GM18498 (cell line): ENCODE measurements around the gene AKAP17A.
"Not testable (repeated sequence)": the region's sequence is repeated elsewhere in the genome, so short reads cannot be mapped to it uniquely, and the experiment has no call there.

ENCODE experiments used
- ATAC-seq: cut with Tn5 transposase; IDR thresholded peaks from one replicate; pipeline ENCODE4 v1.9.1; 2021; ENCODE audit warnings: mild to moderate bottlenecking, moderate library complexity; ENCODE audit not compliant: unreplicated experiment

The AKAP17A gene

GRCh38 chrX:1601768-1602085, 10.3 kb downstream of the AKAP17A start:
- ATAC-seq: no peak

- ATAC-seq: no peak
These were observed 10.9 kb downstream of the AKAP17A start for GRCh38 chrX:1602299-1602698.

- ATAC-seq: no peak
These were observed 15.1 kb downstream of the AKAP17A start for GRCh38 chrX:1606496-1606895.

- ATAC-seq: no peak
These were observed 17.9 kb downstream of the AKAP17A start for GRCh38 chrX:1609311-1609710.

- ATAC-seq: no peak
These were observed 18.4 kb downstream of the AKAP17A start for GRCh38 chrX:1609762-1610161.

DNA sequence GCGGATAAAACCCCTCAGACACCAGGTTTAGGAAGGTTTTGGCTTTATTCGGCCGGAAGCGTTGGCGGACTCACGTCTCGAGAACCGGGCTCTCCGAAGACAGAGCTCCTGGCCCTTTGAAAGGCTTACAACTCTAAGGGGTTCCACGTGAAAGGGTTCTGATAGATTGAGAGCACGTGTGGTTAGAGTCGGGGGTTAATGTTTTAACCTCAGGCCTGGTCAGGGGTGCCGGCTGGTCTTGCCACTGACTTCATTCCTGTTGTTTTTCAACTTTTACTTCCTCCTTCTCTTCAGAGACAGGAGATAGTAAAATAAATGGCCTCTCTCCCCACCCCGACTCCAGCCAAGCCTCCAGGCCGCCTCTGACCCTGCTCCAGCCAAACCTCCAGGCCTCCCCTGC, 18.8 kb downstream of the AKAP17A start:
- ATAC-seq: no peak

DNA sequence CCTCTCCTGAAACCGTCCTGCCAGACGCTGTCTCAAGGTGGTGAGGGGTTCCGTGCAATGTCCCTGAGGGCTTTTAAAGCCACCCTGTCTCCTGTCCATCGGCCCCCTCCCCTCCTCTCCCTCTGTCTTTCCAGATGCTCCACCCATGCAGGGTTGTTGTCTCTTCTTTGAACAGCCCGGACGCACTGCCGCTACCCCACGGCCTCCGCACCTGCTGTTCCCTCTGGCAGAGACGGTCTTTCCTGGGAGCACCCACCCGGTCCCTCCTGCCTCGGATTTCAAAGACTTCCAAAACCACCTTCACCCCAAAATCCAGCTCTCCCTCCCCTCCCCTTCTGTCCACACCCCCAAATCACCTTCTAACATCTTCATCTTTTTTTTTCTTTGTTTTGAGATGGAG, 19.3 kb downstream of the AKAP17A start:
- no peak for ATAC-seq

- no peak for ATAC-seq
These were observed 21.4 kb downstream of the AKAP17A start for GRCh38 chrX:1612641-1613286.

DNA sequence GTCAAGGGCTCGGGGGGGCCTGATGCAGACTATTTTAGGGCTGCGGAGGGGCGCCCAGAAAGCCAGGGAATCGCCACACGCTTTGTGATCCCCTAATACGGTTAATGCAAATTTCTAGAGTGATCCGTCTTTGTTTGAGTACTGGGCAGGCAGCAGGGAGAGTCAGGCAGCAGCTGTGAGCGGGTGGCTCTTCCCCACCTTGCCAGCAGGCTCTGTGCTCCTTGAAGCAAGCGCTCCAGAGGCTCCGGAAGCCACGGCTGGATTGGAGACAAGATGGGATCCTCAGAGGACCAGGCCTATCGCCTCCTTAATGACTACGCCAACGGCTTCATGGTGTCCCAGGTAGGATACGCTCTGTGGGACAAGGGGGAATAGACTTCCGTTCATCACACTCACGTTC, 23.5 kb downstream of the AKAP17A start, which contains the start of gene ASMT:
TSS of gene ASMT (plus strand) at position 133 of the 400 bp plus-strand sequence. CDS start at position 274, 141 bp downstream.
- ATAC-seq: no peak

GRCh38 chrX:1618689-1619088, 27.3 kb downstream of the AKAP17A start:
- no peak for ATAC-seq

GRCh38 chrX:1623691-1624090, 32.3 kb downstream of the AKAP17A start:
- no peak for ATAC-seq

- ATAC-seq: not testable (repeated sequence)
These were observed 32.9 kb downstream of the AKAP17A start for GRCh38 chrX:1624158-1624860.

DNA sequence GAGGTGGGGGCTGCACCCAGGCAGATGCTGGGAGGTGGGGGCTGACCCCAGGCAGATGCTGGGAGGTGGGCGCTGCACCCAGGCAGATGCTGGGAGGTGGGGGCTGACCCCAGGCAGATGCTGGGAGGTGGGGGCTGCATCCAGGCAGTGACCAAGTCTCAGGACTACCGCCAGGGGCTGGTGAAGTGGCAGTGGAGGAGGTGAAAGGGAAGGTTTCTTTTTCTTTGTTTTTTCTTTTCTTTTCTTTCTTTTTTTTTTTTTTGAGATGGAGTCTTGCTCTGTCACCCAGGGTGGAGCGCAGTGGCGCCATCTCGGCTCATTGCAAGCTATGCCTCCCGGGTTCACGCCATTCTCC, 33.4 kb downstream of the AKAP17A start:
- ATAC-seq: not testable (repeated sequence)

DNA sequence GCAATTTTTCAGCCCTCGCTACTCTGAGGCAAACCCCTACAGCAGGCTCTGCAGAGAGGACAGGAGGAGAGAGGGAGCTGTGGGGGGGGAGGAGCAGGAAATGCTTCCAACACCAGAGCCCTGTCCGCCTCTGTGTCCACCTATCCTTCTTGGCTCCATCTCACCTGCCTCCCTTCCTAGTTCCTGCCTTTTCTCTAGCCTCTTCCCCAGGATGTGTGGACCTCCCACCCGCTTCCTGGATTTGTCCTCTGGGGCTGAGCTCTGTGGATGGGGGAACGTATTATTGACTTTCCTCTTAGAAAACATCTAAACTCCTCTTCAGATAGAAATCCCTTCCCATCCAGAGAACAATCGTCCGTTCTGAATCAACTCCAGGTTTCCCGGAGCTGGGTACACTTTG, 37.8 kb downstream of the AKAP17A start:
- ATAC-seq: no peak

GRCh38 chrX:1646009-1646408, 54.6 kb downstream of the AKAP17A start:
- ATAC-seq: no peak

GRCh38 chrX:1649621-1650020, 58.2 kb downstream of the AKAP17A start:
- no peak for ATAC-seq
